HG02852 (cell line): ENCODE data around the gene NELL1.

Experiments used
- ATAC-seq: cut with Tn5 transposase; IDR thresholded peaks from one replicate; pipeline ENCODE4 v1.9.1; 2021; ENCODE audit warnings: mild to moderate bottlenecking, moderate library complexity; ENCODE audit not compliant: unreplicated experiment

The NELL1 gene

DNA sequence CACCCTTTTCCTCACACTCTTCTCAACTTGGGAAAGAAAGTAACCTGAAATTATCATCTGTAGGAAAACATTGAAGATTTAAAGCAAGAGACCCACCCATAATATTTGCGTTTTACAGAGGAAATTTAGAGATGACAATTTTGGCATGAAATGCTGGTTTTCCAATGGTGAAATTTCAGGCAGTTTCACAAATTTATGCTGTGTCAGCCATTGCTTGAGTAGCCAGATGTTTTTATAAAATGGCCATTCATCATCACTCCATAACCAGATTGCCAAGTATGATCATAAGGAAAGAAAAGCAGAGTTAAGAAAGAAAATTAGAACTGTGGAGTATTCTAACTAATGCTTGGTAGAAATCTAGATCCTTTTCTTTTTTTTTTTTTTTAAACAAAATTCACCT, 732.9 kb downstream of the NELL1 start:
- no peak for ATAC-seq

DNA sequence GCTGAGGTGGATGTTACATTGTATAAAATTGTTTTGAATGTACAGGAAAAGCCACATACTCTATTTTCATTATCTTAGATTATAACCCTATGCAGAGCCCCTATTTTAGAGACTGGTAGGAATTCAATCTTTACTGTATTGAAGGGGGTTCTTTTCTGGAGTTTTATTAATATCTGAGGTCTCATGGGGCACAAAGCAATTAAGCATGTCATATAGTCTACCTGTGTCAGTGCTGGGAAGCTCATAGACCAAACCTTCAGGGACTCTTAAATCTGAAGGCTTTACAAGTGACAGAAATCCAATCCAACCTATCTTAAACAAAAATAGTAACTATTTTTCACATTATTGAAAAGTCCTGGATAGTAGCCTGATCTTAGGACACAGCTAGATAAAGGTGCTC, 733.7 kb downstream of the NELL1 start:
- no peak for ATAC-seq

DNA sequence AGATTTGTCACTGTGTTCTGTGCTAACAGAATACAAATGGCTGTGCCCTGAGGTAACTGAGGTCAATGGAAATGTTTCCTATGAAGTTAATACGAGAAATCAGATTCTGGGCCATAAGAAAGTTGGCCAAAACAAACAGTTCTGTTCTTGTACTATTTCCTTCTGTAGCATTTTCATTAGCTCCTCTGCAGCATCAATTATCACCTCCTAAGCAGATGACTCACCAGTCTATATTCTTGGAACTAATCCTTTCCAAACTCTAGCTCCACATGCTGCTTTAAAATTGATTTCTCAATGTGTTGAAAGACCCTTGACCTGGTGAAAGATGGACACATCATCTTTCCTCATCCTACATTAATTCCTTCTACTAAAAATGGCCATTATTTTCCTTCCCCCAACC, 736.0 kb downstream of the NELL1 start:
- no peak for ATAC-seq

DNA sequence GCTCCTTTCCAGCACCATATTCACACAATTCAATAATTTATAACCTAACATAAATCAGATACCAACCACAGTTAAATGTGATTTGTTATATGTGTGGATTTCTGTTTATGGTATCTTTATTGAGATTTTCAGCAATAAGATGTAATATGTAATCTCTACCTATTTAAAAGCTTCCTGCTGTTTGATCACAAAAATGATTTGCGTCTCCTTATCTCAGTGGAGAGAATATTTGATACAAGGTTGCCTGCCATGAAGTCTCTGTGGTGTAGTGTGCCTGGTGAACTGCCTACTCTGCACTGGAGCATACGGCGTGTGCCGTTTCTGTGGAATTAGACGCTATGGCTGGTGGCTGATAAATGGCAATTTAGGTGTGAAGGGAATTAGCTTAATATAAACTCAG, 741.1 kb downstream of the NELL1 start:
- no peak for ATAC-seq

DNA sequence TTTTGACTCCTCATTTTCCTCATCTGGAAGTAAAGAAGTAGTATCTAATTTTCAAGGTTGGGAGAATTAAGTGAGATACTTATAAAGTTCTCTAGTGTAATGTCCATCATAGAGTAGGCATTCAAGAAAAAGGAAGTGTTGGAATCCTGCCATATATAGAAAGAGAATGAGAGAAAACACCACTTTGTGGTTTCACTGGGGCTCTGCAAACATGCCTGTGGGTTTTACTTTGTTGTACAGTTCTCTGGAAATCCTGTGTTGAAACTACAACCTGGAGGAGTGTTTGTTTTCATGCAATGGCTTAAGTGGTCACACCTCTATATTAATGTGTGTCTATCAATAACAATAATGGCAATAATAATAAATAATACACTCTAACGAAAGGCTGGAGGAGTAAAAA, 741.7 kb downstream of the NELL1 start:
- no peak for ATAC-seq

DNA sequence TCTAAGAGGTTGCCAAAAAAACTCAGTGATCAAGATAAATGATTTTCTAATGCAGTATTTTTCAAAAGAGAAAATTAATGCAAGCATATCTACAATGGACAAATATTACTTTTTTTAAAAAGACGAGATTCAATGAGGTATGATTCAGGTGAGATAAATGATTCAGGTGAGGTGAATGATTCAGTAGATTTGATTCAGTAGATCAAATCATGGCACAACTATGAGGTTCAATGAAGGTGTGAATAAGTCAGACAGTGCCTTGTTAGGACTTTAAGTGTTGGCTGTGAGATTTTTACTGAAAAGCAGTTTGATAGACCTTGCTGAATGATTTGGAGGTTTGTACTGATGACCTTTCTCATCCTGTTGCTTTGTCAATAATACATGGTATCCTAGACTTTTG, 742.2 kb downstream of the NELL1 start:
- no peak for ATAC-seq

DNA sequence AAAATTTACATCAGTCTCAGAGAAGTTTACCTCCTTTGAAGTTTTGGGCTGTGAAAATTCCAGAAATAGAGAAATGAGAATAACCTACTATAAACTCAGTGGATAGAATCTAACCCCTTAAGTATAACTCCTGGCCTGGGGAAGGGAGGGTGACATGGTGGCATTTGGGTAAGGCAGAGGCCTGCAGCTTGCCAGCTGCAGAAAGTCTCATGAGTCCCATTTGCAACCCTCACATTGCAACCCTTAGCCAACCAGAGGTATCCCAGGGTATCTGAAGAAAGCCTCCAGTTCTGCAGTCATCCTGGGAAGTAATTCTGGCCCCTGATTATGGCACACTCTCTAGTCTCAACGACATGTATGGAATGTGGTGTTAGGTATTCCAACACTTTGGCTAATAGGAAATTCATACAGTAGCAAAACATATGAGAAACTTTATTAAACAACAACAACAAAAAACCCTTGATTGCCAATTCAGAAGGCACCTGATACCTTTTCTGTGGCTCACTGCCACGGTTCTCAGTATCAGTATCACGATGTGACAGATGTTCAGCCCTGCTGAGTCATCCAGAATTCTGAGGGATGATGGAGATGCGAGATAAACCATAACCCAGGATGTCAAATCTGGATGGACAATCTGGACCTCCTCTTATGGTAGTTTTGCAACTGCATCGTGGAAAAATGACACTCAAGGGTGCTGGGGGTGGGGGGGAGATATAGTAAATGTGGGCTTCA, 743.4 kb downstream of the NELL1 start:
- no peak for ATAC-seq

DNA sequence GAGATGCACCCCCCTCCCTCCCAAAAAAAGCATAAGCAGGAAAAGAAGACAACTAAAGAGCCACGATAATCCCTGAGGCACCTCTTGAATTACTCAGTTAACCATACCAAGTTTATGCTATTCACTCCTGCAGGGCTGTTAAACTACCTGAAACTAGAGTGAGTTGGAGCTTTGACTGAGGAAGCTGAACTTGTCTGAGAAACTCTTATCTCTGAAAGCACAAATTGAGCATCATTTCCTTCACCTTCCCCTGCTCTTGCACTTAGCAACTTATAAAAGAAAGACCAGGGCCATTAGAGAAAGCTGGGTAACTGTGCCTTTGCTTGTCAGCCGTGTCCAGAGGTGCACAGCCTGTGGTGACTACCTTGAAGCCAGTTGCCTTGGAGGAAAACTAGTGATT, 745.6 kb downstream of the NELL1 start:
- no peak for ATAC-seq

DNA sequence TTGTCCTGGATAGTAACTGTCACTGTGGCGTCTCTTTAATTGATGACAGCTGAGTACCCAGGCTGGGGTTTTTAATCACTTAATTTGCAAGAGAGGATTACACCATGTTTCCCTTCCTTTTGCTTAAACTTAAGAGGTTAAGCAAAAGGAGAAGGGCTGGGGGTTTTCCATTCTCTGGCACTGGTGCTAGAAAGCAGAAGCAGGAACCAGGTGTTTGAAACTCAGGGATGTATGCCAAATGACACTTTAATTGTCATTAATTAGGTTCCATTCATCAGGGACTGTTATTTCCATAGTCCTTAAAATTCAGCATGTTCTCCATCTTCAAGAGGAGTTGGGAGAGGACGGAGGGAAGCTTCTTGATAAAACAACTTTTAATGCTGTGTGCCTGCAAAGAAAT, 746.2 kb downstream of the NELL1 start:
- no peak for ATAC-seq

DNA sequence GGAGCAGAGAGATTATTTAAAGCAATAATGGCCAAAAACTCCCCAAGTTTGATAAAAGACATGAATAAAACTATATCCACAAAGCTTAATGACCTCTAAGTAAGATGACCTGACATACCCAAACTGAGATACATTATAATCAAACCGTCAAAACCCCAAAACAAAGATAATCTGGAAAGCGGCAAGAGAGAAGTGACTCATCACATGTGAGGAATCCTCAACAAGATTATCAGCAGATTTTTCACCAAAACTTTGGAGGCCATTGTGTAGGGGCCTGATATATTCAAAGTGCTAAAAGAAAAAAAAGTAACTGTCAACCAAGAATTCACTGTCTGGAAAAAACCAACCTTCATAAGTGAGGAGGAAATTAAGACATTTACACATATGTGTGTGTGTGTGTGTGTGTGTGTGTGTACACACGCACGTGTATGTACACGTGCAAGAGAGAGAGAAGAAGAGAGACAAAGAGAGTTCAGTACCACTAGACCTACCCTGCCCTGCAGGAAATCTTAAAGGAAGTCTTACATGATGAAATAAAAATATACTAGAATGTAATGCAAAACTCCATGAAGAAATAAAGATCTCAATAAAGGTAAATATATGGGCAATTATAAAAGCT, 752.4 kb downstream of the NELL1 start:
- ATAC-seq, result no peak

DNA sequence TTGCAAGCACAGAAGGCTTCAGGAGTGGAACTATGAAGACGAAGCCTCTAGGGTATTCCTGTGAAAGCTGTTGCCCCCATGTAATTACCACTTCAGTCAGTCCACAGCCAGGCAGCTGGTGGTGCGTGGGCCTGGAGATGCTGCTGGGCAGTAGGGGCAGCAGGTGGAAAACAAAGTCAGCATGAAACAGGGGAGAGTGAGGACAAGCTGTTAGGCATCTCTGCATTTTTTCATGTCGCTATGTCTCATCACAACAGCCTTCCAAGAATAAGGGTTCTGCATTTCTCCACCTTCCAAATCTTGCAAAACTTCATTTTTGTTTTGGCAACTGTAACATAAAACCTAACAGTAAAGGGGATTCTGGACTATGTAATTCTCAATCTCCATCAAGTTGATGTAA, 757.5 kb downstream of the NELL1 start:
- no peak for ATAC-seq

DNA sequence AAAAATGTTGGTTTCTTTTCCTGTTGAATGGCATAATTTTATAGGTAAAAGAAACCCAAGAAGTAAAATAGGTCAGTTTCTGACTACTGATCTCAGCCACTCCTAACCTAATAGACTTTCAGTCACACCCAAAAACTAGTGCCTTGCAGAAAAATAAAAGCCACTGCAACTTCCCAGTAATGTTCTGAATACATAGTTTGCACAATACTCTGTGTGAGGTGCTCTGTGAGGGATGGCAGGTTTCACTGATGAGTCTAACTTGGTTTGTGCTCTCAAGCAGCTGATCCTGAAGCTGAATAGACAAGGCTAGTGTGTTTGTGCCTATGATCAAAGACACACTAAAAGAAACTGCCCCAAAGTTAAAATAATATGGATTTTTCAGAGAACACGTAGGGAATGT, 758.3 kb downstream of the NELL1 start:
- ATAC-seq, result no peak

DNA sequence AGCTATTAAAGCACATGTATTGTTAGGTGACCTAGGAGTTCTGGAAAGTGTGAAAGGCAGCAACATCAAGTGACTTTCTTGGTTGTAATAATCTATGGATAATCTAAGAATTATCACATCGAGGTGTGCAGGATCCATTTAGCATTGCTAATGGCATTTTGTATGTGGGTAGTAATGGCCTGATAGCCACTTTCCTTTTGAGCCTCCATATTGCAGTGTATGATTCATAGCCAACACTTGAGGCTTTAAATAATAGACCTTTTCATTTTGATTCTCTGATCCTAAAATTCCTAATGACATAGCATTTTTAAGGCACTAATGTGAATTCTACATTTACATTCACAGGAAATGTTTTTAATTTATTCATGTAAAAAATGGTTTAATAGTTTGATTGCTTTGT, 759.4 kb downstream of the NELL1 start:
- no peak for ATAC-seq

DNA sequence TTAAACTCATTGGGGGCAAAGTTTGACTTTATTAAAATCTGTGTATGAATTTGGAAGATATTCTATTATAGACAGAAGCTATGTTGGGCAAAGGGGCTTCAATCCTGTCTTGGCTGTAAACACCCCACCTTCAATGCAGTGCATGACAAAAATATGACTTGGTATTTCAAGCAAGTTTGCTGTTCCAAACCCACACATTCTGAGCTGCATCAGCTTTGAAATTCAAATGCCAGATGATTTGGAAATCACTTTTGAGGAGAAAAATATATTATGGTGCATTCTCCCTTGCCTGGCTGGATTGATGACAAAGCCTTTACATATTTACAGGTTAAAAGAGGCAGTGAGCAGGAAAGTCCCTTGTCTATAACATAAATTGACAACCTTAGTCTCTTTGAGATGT, 760.0 kb downstream of the NELL1 start:
- ATAC-seq, result no peak

DNA sequence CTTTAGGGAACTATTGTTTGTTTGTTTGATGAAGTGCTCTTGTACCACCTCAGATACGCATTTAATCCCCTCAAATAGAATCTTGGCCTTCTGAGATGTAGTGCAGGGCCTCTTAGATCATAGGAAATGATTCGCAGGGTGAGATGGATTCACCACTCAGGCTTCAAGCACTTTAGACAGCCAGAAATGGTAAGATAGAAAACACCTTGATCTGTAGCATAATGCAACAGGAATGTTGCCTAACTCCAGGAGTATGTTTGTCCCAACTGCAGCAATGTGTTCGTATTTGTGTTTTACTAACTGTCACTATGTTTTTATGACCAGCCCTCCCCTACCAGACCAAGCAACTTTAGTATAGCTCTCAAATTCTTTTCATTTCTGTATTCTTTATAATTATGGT, 761.2 kb downstream of the NELL1 start:
- ATAC-seq, result no peak

DNA sequence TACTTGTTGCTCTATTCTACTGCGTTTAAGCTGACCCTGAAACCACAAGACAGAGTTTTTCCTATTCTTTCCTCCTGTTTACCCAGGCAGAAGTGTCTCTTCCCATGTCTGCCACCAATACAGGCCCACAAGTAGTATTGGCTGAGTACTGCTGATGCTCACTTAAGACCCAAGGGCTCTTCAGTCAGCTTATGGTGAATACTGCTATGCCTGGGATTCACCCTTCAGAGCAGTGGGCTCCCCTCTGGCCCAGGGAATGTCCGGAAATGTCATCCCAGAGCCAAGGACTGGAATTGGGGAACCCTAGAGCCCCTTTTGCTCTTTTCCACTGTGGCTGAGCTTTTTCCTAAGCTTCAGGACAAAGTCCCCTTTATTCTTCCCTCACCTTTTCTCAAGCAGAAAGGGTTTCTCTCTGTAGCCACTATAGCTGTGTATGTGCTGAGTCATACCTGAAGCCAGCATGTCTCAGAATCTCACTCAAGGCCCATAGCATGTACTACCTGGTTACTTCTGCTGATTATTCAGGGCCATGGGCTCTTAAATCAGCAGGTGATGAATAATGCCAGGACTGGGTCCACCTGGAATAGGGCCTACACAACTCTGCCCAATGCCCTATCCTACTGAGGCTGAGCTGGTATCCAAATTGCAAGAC, 777.7 kb downstream of the NELL1 start:
- no peak for ATAC-seq

DNA sequence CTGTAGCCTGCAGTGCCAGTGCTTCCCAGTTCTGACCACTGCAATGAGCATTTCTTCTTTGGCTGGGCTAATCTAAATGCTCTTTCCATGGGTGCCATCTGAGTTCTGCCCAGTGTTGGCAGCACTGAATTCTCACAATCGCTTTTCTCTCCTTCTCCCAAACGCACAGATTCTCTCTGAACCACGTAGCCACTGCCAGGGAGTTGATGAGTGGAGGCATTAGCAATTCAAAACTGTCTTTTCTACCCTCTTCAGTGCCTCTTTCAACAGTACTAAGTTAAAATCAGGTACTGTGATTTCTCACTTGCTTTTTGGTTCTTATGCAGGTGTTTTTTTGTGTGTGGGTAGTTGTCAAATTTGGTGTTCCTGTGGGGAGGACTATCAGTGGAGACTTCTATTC, 778.5 kb downstream of the NELL1 start:
- ATAC-seq, result no peak

DNA sequence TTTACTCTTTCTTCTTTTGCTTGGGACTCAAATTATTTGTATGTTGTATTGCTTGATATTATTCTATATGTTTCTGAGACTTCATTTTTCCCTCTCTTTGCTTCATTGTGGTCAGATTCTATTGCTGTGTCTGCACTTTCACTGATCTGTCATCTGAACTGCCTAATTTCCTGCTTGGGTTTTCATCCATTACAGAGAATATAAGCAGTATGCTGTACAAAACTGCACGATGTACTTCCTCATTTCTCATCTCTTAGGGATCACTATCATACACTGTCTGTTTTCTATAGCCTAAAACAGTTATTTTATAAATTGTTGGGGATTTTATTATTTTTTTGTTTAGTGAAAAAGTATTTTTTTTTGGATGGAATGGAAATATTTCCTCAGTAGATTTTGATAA, 786.8 kb downstream of the NELL1 start:
- no peak for ATAC-seq

DNA sequence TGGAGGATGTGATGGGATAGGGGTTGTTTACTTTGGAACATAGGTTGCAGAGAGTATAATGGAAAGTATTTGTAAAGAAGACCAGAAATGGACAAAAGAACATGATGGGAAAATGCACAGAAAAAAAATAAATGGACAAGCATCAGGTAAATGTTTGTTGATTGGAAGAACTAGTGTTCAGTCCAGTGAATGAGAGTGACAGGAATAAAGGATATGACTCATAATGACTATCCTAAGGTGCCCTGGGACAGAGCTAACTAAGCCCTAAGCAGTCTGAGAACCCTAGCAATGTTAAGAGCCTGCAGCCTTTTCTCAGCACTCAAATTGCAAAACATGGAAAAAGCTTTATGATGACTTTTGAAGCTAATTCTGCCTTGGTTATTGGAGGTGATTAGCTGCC, 790.7 kb downstream of the NELL1 start:
- no peak for ATAC-seq

DNA sequence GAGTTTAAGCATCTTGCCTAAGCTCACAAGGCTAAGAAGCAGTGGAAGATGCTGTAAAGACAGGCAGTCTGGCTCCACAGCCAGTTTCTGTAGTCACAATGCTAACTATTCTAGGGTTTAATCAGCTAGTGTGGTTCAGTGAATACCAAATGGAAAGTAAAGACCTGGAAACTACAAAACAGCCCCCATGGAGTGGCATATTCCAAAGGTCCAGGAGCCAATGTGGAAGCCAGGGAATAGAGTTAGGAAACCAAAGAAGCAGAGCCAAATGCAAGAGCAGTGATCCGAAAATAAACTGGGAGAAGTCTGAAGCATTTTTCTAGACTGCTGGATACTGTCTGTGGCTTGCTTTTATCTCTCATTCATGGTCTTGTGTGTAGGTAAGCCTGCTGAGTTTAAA, 792.3 kb downstream of the NELL1 start:
- ATAC-seq, result no peak

DNA sequence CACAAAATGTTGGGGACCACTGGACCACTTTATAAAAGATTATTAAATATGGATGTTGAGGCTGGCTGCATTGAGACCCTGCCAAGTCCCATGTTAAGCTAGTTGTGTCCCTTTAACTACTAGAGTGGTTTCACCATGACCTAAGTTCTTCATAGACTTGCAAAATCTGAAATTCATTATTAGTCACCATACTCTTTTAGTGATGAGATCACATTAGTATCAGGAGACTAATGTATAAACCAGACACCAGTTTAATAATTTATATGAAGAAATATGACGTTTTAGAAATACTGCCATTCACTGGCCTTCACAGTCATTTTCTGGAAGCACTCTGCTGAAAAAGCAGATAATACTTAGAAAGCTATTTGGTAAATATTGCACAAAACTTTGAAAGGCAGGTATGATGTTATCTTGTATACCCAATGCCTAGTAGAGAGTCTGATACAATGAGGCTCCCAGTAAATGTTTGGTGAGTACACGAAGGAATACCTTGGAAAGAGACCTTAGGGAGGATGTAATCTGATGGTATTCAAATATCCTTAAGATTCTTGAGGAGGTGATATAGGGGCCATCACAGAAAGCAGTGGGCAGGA, 795.3 kb downstream of the NELL1 start:
- ATAC-seq, result no peak

DNA sequence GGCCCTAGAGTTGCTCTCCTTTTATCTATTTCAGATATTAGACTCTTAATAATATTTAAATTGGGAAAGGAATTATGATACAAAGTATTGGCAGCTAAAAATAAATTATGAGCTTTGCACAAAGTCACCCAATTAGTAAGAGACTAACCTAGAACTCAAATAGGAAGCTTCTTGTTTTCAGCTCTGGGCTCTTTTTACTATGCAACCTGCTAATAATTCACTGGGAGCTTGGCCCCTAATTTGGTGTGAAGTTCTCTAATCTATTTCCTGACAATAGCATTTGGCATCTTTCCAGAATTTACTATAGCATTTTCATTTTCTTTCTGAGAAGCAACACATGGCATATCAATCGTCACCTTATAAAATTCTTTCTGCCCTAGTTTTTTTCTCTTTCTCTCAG, 795.8 kb downstream of the NELL1 start:
- no peak for ATAC-seq
